WTC11 (cell line): ENCODE results near the gene DYNC2LI1. TPM values are rescaled to one million over a fixed set of nuclear protein-coding genes. Genes with fewer than 3 reads are reported as not detected.

Experiments
- ATAC-seq: fragments of 200-7000 bp; cut with Tn5 transposase; 2 replicates; pipeline ENCODE4 v1.10.0; 2021; ENCODE audit warnings: mild to moderate bottlenecking, moderate library complexity
- CTCF ChIA-PET: fragments of 300-600 bp; sonication (Branson Sonifier 250); formaldehyde crosslinking; loops from one replicate; lab custom pipeline; 2021; ENCODE audit warnings: antibody characterized with exemption; lab: Charles Lee
- POLR2A ChIA-PET: fragments of 350-600 bp; sonication (Branson Sonifier 250); formaldehyde crosslinking; loops from one replicate; lab custom pipeline; 2021; ENCODE audit warnings: antibody characterized with exemption; lab: Charles Lee
- DNase-seq: peaks from one replicate; pipeline ENCODE4 v3.0.0; 2021; ENCODE audit warnings: low spot score
- H3K27ac Mint-ChIP-seq: 2 replicates; pipeline ENCODE4 v1.8.0; 2021; ENCODE audit warnings: mixed read lengths
- H3K27me3 Mint-ChIP-seq: 2 replicates; pipeline ENCODE4 v1.8.0; 2021; ENCODE audit warnings: low read depth, mild to moderate bottlenecking, moderate library complexity, mixed read lengths
- H3K36me3 Mint-ChIP-seq: 2 replicates; pipeline ENCODE4 v1.8.0; 2021; ENCODE audit warnings: mixed read lengths
- H3K4me1 Mint-ChIP-seq: 2 replicates; pipeline ENCODE4 v1.8.0; 2022; ENCODE audit warnings: mixed read lengths
- H3K4me3 Mint-ChIP-seq: 2 replicates; pipeline ENCODE4 v1.8.0; 2021; ENCODE audit warnings: mild to moderate bottlenecking, moderate library complexity, mixed read lengths
- H3K9me3 Mint-ChIP-seq: 2 replicates; pipeline ENCODE4 v1.8.0; 2021; ENCODE audit warnings: mixed read lengths
- CBFB ChIP-seq: sonication (generic); formaldehyde crosslinking; IDR thresholded peaks from 2 replicates; pipeline ENCODE4 v1.8.1; 2022; ENCODE audit warnings: mild to moderate bottlenecking, low read depth, missing genetic modification reagents
- E2F5 ChIP-seq: sonication (generic); formaldehyde crosslinking; IDR thresholded peaks from 2 replicates; pipeline ENCODE4 v1.8.1; 2022; ENCODE audit warnings: mild to moderate bottlenecking, moderate library complexity, missing genetic modification reagents
- GTF2I ChIP-seq: fragments of 250-450 bp; sonication (Bioruptor Pico); conservative IDR thresholded peaks from 2 replicates; pipeline ENCODE4 v1.4.0; 2021; ENCODE audit warnings: mild to moderate bottlenecking
- JUN ChIP-seq: sonication (generic); formaldehyde crosslinking; IDR thresholded peaks from 2 replicates; pipeline ENCODE4 v1.8.0; 2023; ENCODE audit warnings: mild to moderate bottlenecking, missing genetic modification reagents
- MLX ChIP-seq: sonication (generic); formaldehyde crosslinking; IDR thresholded peaks from 2 replicates; pipeline ENCODE4 v1.8.1; 2023; ENCODE audit warnings: mild to moderate bottlenecking, missing genetic modification reagents, moderate library complexity
- MYBL2 ChIP-seq: sonication (generic); formaldehyde crosslinking; IDR thresholded peaks from 2 replicates; pipeline ENCODE4 v1.8.1; 2023; ENCODE audit warnings: mild to moderate bottlenecking, moderate library complexity, missing genetic modification reagents
- NFYB ChIP-seq: sonication (generic); formaldehyde crosslinking; conservative IDR thresholded peaks from 2 replicates; pipeline ENCODE4 v1.8.0; 2022; ENCODE audit warnings: low read depth, missing genetic modification reagents
- NR3C1 ChIP-seq: sonication (generic); formaldehyde crosslinking; conservative IDR thresholded peaks from 2 replicates; pipeline ENCODE4 v1.8.1; 2023; ENCODE audit warnings: low read depth, mild to moderate bottlenecking, missing genetic modification reagents
- PRDM15 ChIP-seq: sonication (generic); formaldehyde crosslinking; IDR thresholded peaks from 2 replicates; pipeline ENCODE4 v1.8.0; 2022; ENCODE audit warnings: missing genetic modification reagents
- SMAD3 ChIP-seq: sonication (generic); formaldehyde crosslinking; IDR thresholded peaks from 2 replicates; pipeline ENCODE4 v1.8.0; 2022; ENCODE audit warnings: missing genetic modification reagents, mild to moderate bottlenecking, borderline replicate concordance
- ZNF416 ChIP-seq: fragments of 250-450 bp; sonication (Bioruptor Pico); IDR thresholded peaks from 2 replicates; pipeline ENCODE4 v1.9.0; 2021; ENCODE audit warnings: mild to moderate bottlenecking, inconsistent platforms
- ZNF512 ChIP-seq: sonication (generic); formaldehyde crosslinking; IDR thresholded peaks from 2 replicates; pipeline ENCODE4 v1.8.1; 2022; ENCODE audit warnings: missing genetic modification reagents, borderline replicate concordance
- total RNA-seq: library from RNA; stranded (reverse); gene quantifications from 3 replicates; pipeline ENCODE4 v1.2.3, GENCODE V29; 2021
- TF ChIP-seq, protein P1 (sequence below): fragments of 250-450 bp; sonication (Bioruptor Pico); conservative IDR thresholded peaks from 2 replicates; pipeline ENCODE4 v1.9.0; 2021; ENCODE audit warnings: mild to moderate bottlenecking
- TF ChIP-seq, protein P2 (sequence below): fragments of 250-450 bp; sonication (Bioruptor Pico); IDR thresholded peaks from 2 replicates; pipeline ENCODE4 v1.8.0; 2021; ENCODE audit warnings: mild to moderate bottlenecking
- TF ChIP-seq, protein P3 (sequence below): sonication (generic); formaldehyde crosslinking; IDR thresholded peaks from 2 replicates; pipeline ENCODE4 v1.8.0; 2022; ENCODE audit warnings: mild to moderate bottlenecking, missing genetic modification reagents

Gene DYNC2LI1
- total RNA-seq, 1 experiment from 2014 or later: 7.0 TPM

GRCh38 chr2:43754180-43754579 is 19.7 kb upstream of the DYNC2LI1 start (continued):
- TF ChIP-seq, protein P1, sequence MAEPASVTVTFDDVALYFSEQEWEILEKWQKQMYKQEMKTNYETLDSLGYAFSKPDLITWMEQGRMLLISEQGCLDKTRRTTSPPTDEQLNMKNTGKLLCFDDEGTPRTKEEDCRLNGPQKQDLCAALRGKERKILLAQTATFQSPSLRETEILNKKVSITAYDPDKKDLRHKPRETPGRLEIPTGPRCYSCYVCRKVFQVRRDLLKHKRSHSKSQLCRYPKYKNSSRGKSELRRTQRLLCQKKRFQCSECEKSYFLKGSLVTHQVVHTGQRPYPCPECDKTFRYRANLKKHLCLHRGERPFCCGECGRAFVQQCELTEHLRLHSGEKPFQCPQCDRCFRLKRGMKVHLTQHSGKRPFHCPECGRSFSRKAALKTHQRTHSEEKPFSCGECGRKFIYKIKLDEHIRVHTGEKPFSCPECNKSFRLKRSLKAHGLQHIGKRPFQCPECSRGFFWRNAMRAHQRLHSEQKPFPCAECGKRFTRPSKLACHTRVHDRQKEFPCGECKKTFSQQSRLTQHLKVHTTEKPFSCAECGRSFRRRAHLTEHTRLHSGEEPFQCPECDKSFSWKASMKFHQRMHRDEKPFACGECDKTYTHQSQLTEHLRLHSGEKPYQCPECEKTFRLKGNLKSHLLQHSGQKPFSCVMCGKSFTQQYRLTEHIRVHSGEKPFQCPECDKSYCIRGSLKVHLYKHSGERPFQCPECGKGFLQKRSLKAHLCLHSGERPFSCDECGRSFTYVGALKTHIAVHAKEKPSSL (CRISPR knock-in tag): no peak
- no peak for TF ChIP-seq SMAD3 (CRISPR knock-in tag)

DNA sequence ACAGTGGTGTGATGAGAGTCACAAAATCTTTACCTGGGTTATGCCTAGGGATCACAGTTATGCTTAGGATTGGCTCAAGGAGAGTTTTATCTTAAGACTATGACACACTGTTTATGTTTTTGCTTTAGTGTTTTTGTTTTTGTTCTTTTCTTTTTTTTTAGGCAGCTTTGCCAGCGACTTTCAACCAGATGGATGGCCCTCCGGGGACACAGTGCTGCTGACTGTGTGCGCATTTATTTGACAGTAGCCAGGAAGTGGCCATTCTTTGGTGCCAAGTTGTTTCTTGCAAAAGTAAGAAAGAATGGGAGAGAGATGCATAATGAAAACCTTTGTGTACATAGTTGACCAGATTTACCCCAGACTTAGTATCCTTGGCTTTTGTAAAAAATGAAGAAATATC is 15.1 kb upstream of the DYNC2LI1 start:
- TF ChIP-seq CBFB (CRISPR knock-in tag) (no peak), NFYB (CRISPR knock-in tag) (no peak)
- CTCF ChIA-PET: no interaction called here
- peaks cover 3% of the 10 kb centered on the region; the same call in 1 of the 2 replicates for H3K9me3 Mint-ChIP-seq
- H3K27ac Mint-ChIP-seq: no peak overlapping the region
- peaks cover 10% of the 10 kb centered on the region for H3K4me1 Mint-ChIP-seq
- H3K36me3 Mint-ChIP-seq: peaks cover 3% of the 10 kb centered on the region; the same call in 1 of the 2 replicates
- H3K27me3 Mint-ChIP-seq: no peaks in the 10 kb centered on the region
- ATAC-seq (no peak), DNase-seq (no peak)
- no peak overlapping the region for H3K4me3 Mint-ChIP-seq
- POLR2A ChIA-PET: no interaction called here

GRCh38 chr2:43759195-43759594 is 14.6 kb upstream of the DYNC2LI1 start:
- peaks cover 9% of the 10 kb centered on the region for H3K4me1 Mint-ChIP-seq
- CTCF ChIA-PET: no interaction called here
- H3K27ac Mint-ChIP-seq: no peak overlapping the region
- H3K9me3 Mint-ChIP-seq: peaks cover 3% of the 10 kb centered on the region; the same call in 1 of the 2 replicates
- TF ChIP-seq PRDM15 (CRISPR knock-in tag): no peak
- no peak for TF ChIP-seq ZNF416
- TF ChIP-seq NR3C1 (CRISPR knock-in tag): no peak
- TF ChIP-seq ZNF512 (CRISPR knock-in tag): no peak
- TF ChIP-seq, protein P2, sequence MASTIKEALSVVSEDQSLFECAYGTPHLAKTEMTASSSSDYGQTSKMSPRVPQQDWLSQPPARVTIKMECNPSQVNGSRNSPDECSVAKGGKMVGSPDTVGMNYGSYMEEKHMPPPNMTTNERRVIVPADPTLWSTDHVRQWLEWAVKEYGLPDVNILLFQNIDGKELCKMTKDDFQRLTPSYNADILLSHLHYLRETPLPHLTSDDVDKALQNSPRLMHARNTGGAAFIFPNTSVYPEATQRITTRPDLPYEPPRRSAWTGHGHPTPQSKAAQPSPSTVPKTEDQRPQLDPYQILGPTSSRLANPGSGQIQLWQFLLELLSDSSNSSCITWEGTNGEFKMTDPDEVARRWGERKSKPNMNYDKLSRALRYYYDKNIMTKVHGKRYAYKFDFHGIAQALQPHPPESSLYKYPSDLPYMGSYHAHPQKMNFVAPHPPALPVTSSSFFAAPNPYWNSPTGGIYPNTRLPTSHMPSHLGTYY (CRISPR knock-in tag): no peak
- TF ChIP-seq NFYB (CRISPR knock-in tag): no peak
- TF ChIP-seq MYBL2 (CRISPR knock-in tag): no peak
- no peak for TF ChIP-seq MLX
- TF ChIP-seq GTF2I (CRISPR knock-in tag): no peak
- no peak for TF ChIP-seq JUN (CRISPR knock-in tag)
- TF ChIP-seq, protein P3, sequence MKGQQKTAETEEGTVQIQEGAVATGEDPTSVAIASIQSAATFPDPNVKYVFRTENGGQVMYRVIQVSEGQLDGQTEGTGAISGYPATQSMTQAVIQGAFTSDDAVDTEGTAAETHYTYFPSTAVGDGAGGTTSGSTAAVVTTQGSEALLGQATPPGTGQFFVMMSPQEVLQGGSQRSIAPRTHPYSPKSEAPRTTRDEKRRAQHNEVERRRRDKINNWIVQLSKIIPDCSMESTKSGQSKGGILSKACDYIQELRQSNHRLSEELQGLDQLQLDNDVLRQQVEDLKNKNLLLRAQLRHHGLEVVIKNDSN (CRISPR knock-in tag): no peak
- TF ChIP-seq E2F5: no peak
- TF ChIP-seq, all 79 proteins: peak for 0
- no peak for DNase-seq
- Mint-ChIP-seq H3K36me3 (peaks cover 3% of the 10 kb centered on the region; the same call in 1 of the 2 replicates), H3K27me3 (no peaks in the 10 kb centered on the region), H3K4me3 (no peak overlapping the region)
- no peak for ATAC-seq
- POLR2A ChIA-PET: no interaction called here
